ENCODE data around the gene RBKS. TPM values are rescaled to one million over a fixed set of nuclear protein-coding genes. Genes with fewer than 3 reads are reported as not detected.

Gene RBKS
- total RNA-seq, 1 experiment from 2014 or later, result 9.2 TPM

- TF ChIP-seq CTCF (IDR thresholded peaks at IDR 0.05; ENCODE audit: unreplicated experiment), result no peak
- ChIA-PET POLR2A (interaction anchor here (0.7 to 2.5 kb wide), 2 partner anchors 11 to 626 kb away, joined by 3 to 6 read pairs; no protein-coding TSS in a partner anchor), CTCF (interaction anchor here (0.7 kb wide), 1 partner anchor 14 kb away, joined by 3 read pairs; no protein-coding TSS in a partner anchor)
- Mint-ChIP-seq H3K36me3 (ENCODE audit: insufficient read depth, unreplicated experiment) (peaks cover 66% of the 10 kb centered on the region), H3K4me3 (ENCODE audit: unreplicated experiment) (no peak overlapping the region), H3K27me3 (ENCODE audit: insufficient read depth, unreplicated experiment) (no peaks in the 10 kb centered on the region), H3K27ac (ENCODE audit: low read depth, unreplicated experiment) (peak overlapping the region; percentile 64), H3K4me1 (ENCODE audit: insufficient read depth, unreplicated experiment) (peaks cover 20% of the 10 kb centered on the region), H3K9me3 (ENCODE audit: unreplicated experiment) (no peaks in the 10 kb centered on the region)
- intact Hi-C loops (cut with micrococcal nuclease), result no loop called here
- no peak for DNase-seq (ENCODE audit: unreplicated experiment)
- BruUV-seq (replicated peaks), result TSS peak; percentile 1
These were observed 108.7 kb downstream of the RBKS start for GRCh38 chr2:27781496-27781895.

GRCh38 chr2:27779417-27780055 lies 110.7 kb downstream of the RBKS start:
- no peaks in the 10 kb centered on the region for H3K9me3 Mint-ChIP-seq (ENCODE audit: unreplicated experiment)
- no peak for TF ChIP-seq CTCF (IDR thresholded peaks at IDR 0.05; ENCODE audit: unreplicated experiment)
- no peaks in the 10 kb centered on the region for H3K27me3 Mint-ChIP-seq (ENCODE audit: insufficient read depth, unreplicated experiment)
- no peak overlapping the region for H3K4me3 Mint-ChIP-seq (ENCODE audit: unreplicated experiment)
- no peak for DNase-seq (ENCODE audit: unreplicated experiment)
- no peak overlapping the region for H3K27ac Mint-ChIP-seq (ENCODE audit: low read depth, unreplicated experiment)
- intact Hi-C loops (cut with micrococcal nuclease), result no loop called here
- CTCF ChIA-PET, result interaction anchor here (0.6 to 1.0 kb wide), 2 partner anchors 96 to 884 kb away, joined by 3 read pairs; no protein-coding TSS in a partner anchor
- peaks cover 35% of the 10 kb centered on the region for H3K4me1 Mint-ChIP-seq (ENCODE audit: insufficient read depth, unreplicated experiment)
- POLR2A ChIA-PET, result interaction anchor here (0.7 to 2.5 kb wide), 4 partner anchors 13 to 400 kb away, joined by 3 to 6 read pairs (median 4); no protein-coding TSS in a partner anchor
- no TSS peak for BruUV-seq (replicated peaks)
- peaks cover 80% of the 10 kb centered on the region for H3K36me3 Mint-ChIP-seq (ENCODE audit: insufficient read depth, unreplicated experiment)

GRCh38 chr2:27776696-27777095 lies 113.5 kb downstream of the RBKS start:
- CTCF ChIA-PET, result interaction anchor here (0.7 to 1.2 kb wide), 3 partner anchors 59 to 624 kb away, joined by 3 read pairs; no protein-coding TSS in a partner anchor
- peaks cover 89% of the 10 kb centered on the region for H3K36me3 Mint-ChIP-seq (ENCODE audit: insufficient read depth, unreplicated experiment)
- peak overlapping the region; percentile 87 for H3K27ac Mint-ChIP-seq (ENCODE audit: low read depth, unreplicated experiment)
- BruUV-seq (replicated peaks), result no TSS peak
- H3K27me3 Mint-ChIP-seq (ENCODE audit: insufficient read depth, unreplicated experiment), result no peaks in the 10 kb centered on the region
- peak overlapping the region; percentile 60 for H3K4me3 Mint-ChIP-seq (ENCODE audit: unreplicated experiment)
- intact Hi-C loops (cut with micrococcal nuclease), result no loop called here
- TF ChIP-seq CTCF (IDR thresholded peaks at IDR 0.05; ENCODE audit: unreplicated experiment), result no peak
- no peak for DNase-seq (ENCODE audit: unreplicated experiment)
- no peaks in the 10 kb centered on the region for H3K9me3 Mint-ChIP-seq (ENCODE audit: unreplicated experiment)
- H3K4me1 Mint-ChIP-seq (ENCODE audit: insufficient read depth, unreplicated experiment), result peaks cover 50% of the 10 kb centered on the region
- POLR2A ChIA-PET, result interaction anchor here (0.7 to 6.9 kb wide), 18 partner anchors 9 to 620 kb away, joined by 3 to 45 read pairs (median 5); partner anchors contain the start of genes BABAM2, FOSL2 and RBKS

GRCh38 chr2:27776097-27776496 lies 114.1 kb downstream of the RBKS start:
- Mint-ChIP-seq H3K27me3 (ENCODE audit: insufficient read depth, unreplicated experiment) (no peaks in the 10 kb centered on the region), H3K4me3 (ENCODE audit: unreplicated experiment) (peak overlapping the region; percentile 60), H3K4me1 (ENCODE audit: insufficient read depth, unreplicated experiment) (peaks cover 54% of the 10 kb centered on the region), H3K9me3 (ENCODE audit: unreplicated experiment) (no peaks in the 10 kb centered on the region), H3K27ac (ENCODE audit: low read depth, unreplicated experiment) (peak overlapping the region; percentile 87), H3K36me3 (ENCODE audit: insufficient read depth, unreplicated experiment) (peaks cover 89% of the 10 kb centered on the region)
- POLR2A ChIA-PET, result interaction anchor here (0.6 to 6.9 kb wide), 25 partner anchors 10 to 620 kb away, joined by 3 to 45 read pairs (median 4); partner anchors contain the start of genes BABAM2, FOSL2 and RBKS
- CTCF ChIA-PET, result interaction anchor here (0.7 to 1.2 kb wide), 3 partner anchors 59 to 625 kb away, joined by 3 read pairs; no protein-coding TSS in a partner anchor
- peak; percentile 84 for DNase-seq (ENCODE audit: unreplicated experiment)
- no TSS peak for BruUV-seq (replicated peaks)
- intact Hi-C loops (cut with micrococcal nuclease), result no loop called here
- TF ChIP-seq CTCF (IDR thresholded peaks at IDR 0.05; ENCODE audit: unreplicated experiment), result no peak

All from MCF 10A (cell line).